ENCODE measurements around the gene ATG2A. TPM values are rescaled to one million over a fixed set of nuclear protein-coding genes. Genes with fewer than 3 reads are reported as not detected.

ATG2A gene
- polyA plus RNA-seq, 4 donors, result 12.9 to 26.0 (median 15.6) TPM

GRCh38 chr11:64925536-64926436, 8.8 kb upstream of the ATG2A start:
- no peak for DNase-seq (ENCODE audit: low read depth in 4 of 4, low spot score in 3 of 4)

GRCh38 chr11:64924910-64925284, 7.9 kb upstream of the ATG2A start:
- no peak for DNase-seq (ENCODE audit: low read depth in 4 of 4, low spot score in 3 of 4)

GRCh38 chr11:64923944-64924909, 7.2 kb upstream of the ATG2A start, which contains the start of gene PPP2R5B:
Gene PPP2R5B (plus strand): TSS chr11:64924689. CDS start chr11:64925735, 1,046 bp downstream.
- peak; percentile 74 to 83 (median 76) for DNase-seq (ENCODE audit: low read depth in 4 of 4, low spot score in 3 of 4)

- DNase-seq (ENCODE audit: low read depth in 4 of 4, low spot score in 3 of 4), result no peak
Observed at GRCh38 chr11:64923151-64923661, 6.2 kb upstream of the ATG2A start.

- DNase-seq (ENCODE audit: low read depth in 4 of 4, low spot score in 3 of 4), result no peak
Observed at GRCh38 chr11:64921384-64921783, 4.4 kb upstream of the ATG2A start.

GRCh38 chr11:64920124-64920523, 3.1 kb upstream of the ATG2A start:
- no peak for DNase-seq (ENCODE audit: low read depth in 4 of 4, low spot score in 3 of 4)

- no peak for DNase-seq (ENCODE audit: low read depth in 4 of 4, low spot score in 3 of 4)
Observed at GRCh38 chr11:64919627-64920026, 2.6 kb upstream of the ATG2A start.

- no peak for DNase-seq (ENCODE audit: low read depth in 4 of 4, low spot score in 3 of 4)
Observed at GRCh38 chr11:64918017-64918416, 1.0 kb upstream of the ATG2A start.

GRCh38 chr11:64917663-64917995, 620 bp upstream of the ATG2A start:
- DNase-seq (ENCODE audit: low read depth in 4 of 4, low spot score in 3 of 4), result no peak

GRCh38 chr11:64916040-64916774, 802 bp downstream of the ATG2A start:
- DNase-seq (ENCODE audit: low read depth in 4 of 4, low spot score in 3 of 4), result no peak

GRCh38 chr11:64915376-64915887, 1.6 kb downstream of the ATG2A start:
- no peak for DNase-seq (ENCODE audit: low read depth in 4 of 4, low spot score in 3 of 4)

GRCh38 chr11:64914123-64914522, 2.9 kb downstream of the ATG2A start:
- DNase-seq (ENCODE audit: low read depth in 4 of 4, low spot score in 3 of 4), result no peak

- no peak for DNase-seq (ENCODE audit: low read depth in 4 of 4, low spot score in 3 of 4)
Observed at GRCh38 chr11:64913171-64913727, 3.8 kb downstream of the ATG2A start.

- DNase-seq (ENCODE audit: low read depth in 4 of 4, low spot score in 3 of 4), result no peak
Observed at GRCh38 chr11:64911689-64912088, 5.3 kb downstream of the ATG2A start.

GRCh38 chr11:64911142-64911541, 5.9 kb downstream of the ATG2A start:
- no peak for DNase-seq (ENCODE audit: low read depth in 4 of 4, low spot score in 3 of 4)

GRCh38 chr11:64910451-64911093, 6.4 kb downstream of the ATG2A start:
- DNase-seq (ENCODE audit: low read depth in 4 of 4, low spot score in 3 of 4), result no peak

GRCh38 chr11:64909653-64910343, 7.2 kb downstream of the ATG2A start:
- no peak for DNase-seq (ENCODE audit: low read depth in 4 of 4, low spot score in 3 of 4)

GRCh38 chr11:64908766-64909165, 8.2 kb downstream of the ATG2A start:
- DNase-seq (ENCODE audit: low read depth in 4 of 4, low spot score in 3 of 4), result no peak

GRCh38 chr11:64906314-64906635, 10.7 kb downstream of the ATG2A start:
- no peak for DNase-seq (ENCODE audit: low read depth in 4 of 4, low spot score in 3 of 4)

Data from left renal pelvis (tissue), 4 donors.